DOHH2 (cell line): ENCODE data around the gene P4HA2.

Source experiments
- EZH2phosphoT487 ChIP-seq: fragments of 200-600 bp; sonication (generic); IDR thresholded peaks from 2 replicates; pipeline ENCODE4 v1.6.1; 2017; ENCODE audit warnings: borderline replicate concordance, mild to moderate bottlenecking, antibody characterized with exemption, low read length, moderate library complexity, mixed read lengths
- TF ChIP-seq, protein P1 (sequence below): fragments of 200-600 bp; sonication (generic); IDR thresholded peaks from one replicate; pipeline ENCODE4 v1.5.1; 2014; ENCODE audit warnings: antibody characterized with exemption, mild to moderate bottlenecking, low read depth, low read length; ENCODE audit not compliant: poor library complexity, severe bottlenecking

DNA sequence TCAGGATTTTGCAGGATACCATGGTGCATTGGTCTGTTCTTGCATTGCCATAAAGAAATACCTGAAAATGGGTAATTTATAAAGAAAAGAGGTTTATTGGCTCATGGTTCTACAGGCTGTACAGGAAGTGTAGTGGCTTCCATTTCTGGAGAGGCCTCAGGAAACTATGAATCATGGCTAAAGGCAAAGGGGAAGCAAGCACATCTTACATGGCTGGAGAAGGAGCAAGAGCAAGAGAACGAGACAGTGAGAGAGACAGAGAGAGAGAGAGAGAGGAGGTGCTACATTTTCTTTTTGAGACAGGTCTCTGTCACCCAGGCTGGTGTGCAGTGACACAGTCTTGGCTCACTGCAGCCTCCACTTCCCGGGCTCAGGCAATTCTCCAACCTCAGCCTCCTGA, 43.9 kb downstream of the P4HA2 start:
- TF ChIP-seq, protein P1, sequence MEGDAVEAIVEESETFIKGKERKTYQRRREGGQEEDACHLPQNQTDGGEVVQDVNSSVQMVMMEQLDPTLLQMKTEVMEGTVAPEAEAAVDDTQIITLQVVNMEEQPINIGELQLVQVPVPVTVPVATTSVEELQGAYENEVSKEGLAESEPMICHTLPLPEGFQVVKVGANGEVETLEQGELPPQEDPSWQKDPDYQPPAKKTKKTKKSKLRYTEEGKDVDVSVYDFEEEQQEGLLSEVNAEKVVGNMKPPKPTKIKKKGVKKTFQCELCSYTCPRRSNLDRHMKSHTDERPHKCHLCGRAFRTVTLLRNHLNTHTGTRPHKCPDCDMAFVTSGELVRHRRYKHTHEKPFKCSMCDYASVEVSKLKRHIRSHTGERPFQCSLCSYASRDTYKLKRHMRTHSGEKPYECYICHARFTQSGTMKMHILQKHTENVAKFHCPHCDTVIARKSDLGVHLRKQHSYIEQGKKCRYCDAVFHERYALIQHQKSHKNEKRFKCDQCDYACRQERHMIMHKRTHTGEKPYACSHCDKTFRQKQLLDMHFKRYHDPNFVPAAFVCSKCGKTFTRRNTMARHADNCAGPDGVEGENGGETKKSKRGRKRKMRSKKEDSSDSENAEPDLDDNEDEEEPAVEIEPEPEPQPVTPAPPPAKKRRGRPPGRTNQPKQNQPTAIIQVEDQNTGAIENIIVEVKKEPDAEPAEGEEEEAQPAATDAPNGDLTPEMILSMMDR: no peak
- TF ChIP-seq EZH2phosphoT487: no peak
